NOMO-1 (cell line): Measurements from ENCODE around the gene OBP2A.

Experiments used
- DNase-seq, 2 experiments: peaks; one replicate each; lab custom pipeline; 2025; ENCODE audit not compliant: unreplicated experiment in 2 of 2; lab: John Stamatoyannopoulos, UW

OBP2A gene

DNA sequence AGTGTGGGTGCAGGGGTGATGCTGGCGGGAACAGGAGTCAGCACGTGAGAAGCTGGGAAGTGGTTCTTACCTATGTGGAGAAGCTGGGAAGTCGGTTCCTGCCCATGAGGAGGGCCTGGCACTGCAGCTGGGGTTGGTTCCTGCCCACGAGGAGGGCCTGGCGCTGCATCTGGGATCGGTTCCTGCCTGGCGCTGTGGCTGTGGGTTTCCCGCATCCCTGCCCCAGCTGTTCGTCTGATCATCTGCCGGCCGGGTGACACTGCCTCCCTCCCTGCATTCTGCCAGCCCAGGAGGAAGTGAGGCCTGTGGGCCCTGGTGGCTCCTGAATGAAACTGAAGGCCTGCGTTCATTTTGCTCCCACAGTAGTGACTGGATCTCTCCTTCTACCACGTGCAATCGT, 5.1 kb downstream of the OBP2A start:
- DNase-seq, result no peak

DNA sequence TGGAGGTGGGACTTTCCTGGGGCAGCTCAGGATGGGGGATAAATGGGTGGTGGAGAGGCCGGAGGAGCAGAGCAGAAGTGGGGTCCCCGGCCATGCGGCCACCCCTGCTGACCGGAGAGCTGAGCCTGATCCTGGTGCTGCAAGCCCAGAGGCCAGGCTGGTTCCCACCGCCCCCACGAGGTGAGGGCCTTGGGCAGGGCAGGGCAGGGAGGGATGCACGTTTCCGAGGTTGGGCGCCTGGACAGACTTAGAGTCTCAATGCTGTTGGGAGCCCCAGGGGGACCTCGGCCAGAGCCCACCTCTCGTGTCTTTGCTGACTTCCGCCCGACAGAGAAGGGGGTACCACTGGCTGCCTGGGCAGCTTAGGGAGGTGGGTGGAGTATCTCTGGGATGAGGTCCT, 5.5 kb downstream of the OBP2A start:
- no peak for DNase-seq

DNA sequence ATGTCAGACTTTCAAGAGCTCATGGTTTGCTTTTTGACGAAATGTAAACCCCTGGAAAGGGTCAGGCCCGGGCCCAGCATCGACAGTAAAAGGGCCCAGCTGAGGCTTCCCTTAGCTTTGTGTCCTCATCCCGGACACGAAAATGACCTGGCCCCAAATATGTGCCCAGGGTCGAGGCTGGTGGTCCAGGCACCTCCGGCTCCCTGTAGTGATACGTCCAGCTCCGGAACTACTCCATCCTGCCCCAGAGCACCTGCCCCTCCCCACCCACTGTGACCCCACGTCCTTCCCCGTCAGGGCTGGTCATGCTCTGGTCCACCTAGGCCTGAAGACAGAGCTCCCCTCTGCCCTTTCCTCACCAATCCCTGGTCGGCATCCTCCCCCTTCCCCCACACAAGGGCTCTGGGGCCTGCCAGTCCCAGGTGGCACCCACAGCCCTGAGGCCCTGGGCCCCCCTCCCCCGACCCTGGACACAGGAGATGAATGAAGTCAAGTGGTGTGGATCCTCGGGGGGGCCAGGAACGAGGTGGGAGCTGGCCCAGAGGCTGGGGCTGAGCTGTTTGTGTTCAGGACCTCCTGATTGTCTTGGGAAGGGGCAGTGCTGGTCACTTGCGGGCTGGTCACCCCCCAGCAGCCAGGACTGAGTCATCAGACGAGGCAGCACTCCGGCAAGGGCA, 6.2 kb downstream of the OBP2A start:
- no peak for DNase-seq

DNA sequence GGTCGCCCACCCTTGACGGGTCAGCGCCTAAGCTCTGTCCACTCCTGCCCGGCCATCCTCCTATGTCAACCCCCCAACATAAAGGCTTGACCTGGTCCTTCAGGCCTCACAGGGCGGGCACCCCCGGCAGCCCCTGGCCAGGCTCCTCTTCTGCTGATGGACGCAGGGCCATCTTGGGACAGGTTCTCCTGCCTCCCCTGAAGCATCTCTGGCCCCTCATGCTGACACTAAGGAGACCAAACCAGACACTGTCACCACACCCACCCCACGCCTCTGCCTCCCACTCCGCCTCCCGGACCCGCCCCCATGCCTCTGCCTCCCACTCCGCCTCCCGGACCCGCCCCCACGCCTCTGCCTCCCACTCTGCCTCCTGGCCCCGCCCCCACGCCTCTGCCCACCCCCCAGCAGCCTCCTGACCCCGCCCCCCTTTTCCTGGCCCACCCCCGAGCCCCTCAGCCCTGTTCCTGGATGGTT, 6.8 kb downstream of the OBP2A start:
- DNase-seq, result no peak

DNA sequence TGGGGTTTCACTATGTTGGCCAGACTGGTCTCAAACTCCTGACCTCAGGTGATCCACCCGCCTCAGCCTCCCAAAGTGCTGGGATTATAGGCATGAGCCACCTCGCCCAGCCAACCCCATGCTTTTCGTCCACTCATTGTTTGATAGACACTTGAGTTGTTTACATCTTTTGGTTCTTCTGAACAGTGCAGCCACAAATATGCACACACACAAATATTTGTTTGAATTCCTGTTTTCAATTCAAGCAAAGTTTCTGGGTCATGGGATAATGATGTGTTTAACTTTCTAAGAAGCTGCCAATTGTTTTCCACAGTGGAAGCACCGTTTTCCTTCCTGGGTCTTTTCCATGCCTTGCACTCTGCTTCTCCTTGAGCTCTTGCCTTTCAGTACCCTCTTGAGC, 8.8 kb downstream of the OBP2A start:
- no peak for DNase-seq

DNA sequence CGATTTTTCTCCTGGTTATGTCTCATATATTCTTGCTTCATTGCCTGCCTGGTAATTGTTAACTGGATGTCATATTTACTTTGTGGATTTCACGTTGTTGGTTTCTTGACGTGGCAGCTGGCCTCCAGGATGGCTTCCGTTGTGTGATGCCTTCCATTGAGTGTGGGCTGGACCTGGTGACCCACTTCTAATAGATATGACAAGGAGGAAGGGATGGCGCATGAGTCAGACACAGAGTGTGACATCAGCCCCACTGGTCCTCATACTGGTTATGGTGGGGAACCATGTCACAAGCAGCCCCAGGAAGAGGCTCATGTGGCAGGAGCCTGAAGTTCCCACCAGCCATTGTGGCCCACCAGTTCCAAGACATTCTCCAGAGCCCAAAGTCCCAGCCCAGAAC, 9.3 kb downstream of the OBP2A start:
- no peak for DNase-seq

DNA sequence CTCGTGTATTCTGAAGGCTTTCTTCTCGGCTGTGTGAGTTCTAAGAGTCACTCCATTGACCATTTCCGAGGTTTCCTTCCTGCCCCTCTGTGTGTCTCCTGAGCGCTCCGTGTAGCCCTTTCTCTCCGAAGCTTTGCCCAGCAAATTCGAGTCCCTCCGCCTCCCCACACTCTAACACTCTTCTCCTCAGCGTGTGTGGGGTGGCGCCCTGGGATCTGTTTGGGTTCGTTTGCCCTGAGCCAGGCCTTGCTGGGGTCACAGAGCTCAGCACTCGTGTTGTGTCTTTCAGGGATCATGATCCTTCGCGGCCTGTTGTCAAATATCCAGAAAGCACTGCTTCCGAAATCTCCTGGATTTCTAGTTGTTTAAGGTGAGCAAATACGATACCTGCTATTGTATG, 10.0 kb downstream of the OBP2A start:
- DNase-seq, result no peak

DNA sequence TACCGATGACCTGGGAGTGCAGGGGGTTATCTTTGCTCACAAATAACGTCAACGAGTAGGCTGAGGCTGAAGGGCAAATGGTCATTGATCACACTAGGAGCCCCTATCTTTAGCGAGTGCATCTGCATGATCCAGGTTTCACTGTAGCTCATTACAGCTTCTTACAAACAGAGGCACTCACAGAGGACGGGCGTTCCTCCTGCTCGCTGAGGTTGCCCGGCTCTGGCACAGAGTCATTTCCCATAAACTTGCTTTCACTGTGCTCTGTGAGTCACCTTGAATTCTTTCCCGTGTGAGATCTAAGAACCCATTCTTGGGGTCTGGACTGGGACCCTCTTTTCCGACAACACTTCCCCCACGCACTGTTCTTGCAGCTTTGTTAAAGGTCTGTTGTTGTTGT, 13.7 kb downstream of the OBP2A start:
- no peak for DNase-seq

DNA sequence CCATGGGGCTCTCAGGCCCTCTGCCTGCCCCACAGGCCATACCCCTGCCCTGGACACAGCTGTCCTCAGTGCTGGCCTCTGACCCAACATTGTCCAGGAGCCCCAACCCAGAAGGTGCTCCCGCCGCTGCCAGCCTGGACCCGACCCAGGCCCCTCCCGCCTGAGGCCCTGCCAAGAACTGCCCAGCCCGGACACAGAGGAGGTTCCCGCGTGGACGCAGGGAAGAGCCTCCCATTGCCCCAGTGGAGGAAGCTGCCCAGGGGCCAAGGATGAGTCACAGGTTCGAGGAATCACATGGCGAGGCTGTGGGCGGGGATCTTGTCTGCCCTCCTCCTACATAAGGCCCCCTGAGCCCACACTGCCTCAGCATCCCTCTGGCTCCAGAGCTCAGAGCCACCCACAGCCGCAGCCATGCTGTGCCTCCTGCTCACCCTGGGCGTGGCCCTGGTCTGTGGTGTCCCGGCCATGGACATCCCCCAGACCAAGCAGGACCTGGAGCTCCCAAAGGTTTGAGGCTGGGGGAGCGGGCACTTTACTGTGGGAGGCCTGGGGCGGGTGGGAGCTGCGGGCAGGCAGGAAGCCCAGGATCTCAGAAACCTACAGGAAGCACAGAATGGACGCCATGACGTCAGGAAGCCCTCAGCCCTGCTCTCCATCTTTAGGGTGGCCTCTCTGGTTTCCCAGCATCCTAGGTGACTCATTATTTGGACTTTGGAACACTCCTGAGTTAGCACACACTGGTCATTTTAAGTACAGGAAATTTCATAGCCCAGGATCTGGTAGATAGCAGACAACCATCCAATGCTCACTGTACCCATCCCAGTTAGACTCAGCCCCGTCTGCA, 15.7 kb downstream of the OBP2A start, which contains the start of gene PAEP:
Gene PAEP, plus strand, starts transcription at position 366 of the 844 bp plus-strand sequence.
- DNase-seq, result no peak

DNA sequence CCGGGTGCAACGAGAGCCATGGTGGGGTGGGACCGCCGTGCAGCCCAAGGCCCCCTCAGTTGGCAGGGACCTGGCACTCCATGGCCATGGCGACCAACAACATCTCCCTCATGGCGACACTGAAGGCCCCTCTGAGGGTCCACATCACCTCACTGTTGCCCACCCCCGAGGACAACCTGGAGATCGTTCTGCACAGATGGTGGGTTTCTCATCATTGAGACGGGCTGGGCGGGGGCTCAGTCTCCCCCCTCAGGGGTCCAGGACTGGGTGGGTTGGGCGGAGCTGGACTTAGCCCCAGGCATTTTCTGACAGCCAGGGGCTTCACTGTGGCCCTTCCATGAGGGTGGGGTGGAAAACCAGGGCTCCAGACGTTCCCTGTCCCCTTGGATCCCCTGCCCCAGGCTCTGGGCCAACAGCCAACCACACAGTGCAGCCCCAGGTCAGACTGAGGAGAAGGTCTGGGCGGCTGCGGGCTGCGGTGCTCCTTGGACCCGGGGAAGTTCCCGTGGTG, 16.4 kb downstream of the OBP2A start:
- DNase-seq, result no peak

DNA sequence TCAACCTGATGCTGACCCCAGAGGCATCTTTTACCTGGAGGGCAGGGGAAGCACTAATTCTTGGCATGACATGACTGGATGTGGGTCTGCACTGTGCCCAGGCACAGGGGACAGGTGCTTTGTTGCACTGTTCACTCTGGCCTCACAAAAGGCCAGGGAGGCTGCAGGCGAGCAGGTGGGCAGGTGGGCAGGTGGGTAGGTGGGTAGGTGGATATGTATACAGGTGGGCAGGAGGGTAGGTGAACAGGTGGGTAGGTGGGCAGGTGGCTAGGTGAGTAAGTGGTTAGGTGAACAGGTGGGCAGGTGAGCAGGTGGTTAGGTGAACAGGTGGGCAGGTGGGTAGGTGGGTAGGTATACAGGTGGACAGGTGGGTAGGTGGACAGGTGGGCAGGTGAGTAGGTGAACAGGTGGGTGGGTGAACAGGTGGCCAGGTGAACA, 17.1 kb downstream of the OBP2A start:
- no peak for DNase-seq

DNA sequence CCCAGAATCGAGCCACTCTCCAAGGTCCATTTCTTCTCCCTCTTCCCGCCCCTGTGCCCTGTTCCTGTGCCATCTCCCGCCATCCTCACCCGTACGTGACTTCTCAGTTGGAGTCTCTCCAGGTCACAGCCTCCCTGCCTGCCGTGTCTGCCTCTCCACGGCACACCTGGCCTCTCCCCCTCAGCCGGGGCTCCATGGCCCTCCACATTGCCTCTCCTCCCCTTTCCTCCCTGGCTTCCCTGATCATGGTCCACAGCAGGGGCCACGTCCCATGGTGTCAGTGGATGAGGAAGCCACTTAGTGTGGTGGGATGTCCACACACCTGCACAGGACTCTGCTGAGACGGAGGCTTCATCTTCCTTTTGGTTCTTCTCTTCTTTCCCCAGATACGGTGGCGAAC, 17.9 kb downstream of the OBP2A start:
- DNase-seq, result no peak

DNA sequence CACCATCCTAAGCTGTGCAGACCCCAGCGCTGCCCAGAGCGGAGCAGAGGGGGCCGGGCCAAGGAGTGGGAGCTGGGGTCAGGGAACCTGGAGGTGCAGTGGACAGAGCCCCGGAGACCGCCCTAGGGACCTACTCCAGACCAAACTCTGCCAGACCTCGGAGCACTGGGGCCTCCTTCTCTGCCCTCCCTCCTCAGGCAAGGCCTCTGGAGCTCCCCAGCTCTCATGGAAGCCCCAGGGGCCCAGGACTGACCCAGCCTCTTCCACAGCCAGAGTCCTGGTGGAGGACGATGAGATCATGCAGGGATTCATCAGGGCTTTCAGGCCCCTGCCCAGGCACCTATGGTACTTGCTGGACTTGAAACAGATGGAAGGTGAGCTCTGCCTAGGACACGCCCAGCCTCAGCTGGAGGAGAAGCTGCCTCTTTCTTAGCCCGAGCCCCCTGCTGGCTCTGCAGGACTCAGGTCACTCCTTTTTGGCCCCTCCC, 19.3 kb downstream of the OBP2A start:
- DNase-seq, result no peak

DNA sequence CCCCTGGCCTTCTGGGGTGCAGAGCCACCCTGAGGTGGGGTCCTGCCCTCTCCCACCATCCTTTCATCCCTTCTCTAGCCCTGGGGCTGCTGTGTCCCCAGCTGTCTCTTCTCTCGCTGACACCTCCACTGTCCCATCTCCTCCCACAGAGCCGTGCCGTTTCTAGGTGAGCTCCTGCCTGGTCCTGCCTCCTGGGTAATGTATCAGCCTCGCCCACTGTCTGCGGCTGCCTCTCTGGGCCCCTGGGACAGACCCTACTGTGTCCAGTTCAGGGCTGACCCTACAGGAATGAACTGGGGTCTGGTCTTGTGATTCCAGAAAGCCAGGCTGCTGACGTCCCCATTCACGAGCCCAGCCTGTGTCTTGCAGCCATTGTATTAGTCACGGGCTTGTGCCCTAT, 19.7 kb downstream of the OBP2A start:
- no peak for DNase-seq

DNA sequence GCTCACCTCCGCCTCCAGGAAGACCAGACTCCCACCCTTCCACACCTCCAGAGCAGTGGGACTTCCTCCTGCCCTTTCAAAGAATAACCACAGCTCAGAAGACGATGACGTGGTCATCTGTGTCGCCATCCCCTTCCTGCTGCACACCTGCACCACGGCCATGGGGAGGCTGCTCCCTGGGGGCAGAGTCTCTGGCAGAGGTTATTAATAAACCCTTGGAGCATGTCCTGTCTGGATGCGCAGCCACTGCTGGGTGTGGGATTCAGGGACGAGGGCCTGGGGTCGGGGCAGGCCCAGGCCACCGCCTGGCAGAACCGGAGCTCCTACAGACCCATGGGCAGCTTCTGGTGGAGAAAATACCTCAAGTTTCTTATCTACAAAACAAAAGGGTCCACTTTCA, 20.6 kb downstream of the OBP2A start:
- no peak for DNase-seq

DNA sequence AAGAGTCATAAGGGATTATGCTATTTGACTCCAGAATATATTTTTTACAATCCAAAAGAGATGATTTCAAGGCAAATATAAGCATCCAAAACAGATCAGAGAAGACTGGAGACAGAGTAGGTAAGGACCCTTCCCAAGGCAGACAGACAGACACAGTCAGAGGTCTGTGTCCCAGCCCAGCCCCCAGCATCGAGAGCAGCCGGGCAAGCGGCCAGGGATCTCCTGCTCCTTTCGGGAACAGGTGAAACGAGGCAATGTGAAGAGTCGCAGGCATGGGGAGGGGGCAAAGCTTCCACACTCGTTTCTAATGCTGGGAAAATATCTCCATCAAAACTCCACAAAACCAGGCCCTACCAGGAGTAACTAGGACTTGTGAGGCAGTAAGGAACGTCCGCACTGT, 21.4 kb downstream of the OBP2A start:
- no peak for DNase-seq

DNA sequence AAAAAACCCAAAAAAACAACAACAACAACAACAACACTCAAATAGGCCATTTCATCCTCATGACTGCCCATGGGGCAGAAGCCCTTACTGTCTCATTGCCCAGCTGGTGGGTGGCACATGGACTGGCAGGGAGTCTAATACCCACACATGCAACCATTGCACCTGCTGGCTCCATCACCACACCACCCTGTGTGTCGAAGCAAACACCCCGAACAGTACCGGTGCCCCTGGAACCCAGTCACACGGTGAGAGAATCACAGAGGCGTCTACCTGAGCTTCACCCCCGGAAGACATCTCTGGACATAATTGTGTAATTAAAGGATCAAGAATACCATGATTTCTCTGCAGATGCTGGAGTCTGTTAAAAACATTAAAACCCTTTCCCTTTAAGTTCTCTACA, 22.1 kb downstream of the OBP2A start:
- no peak for DNase-seq

DNA sequence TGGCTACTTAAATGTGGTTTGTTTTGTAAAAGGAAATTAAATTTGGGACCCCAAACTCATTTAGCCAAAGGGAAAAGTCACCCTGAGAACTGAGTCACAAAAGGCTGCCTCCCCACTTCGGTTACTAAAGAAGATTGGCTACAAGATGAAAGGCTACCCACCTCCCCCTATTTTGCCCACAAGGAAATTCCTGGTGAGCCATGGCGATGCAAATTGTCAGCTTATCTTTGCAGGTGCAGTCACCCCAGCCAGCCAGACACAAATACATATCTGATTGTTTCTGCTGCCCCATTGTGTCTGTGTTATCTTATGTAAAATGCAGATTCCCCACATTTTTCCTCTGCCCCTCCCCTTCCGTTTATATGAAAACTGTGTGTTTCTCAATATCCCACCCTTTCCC, 24.5 kb downstream of the OBP2A start:
- DNase-seq, result no peak

DNA sequence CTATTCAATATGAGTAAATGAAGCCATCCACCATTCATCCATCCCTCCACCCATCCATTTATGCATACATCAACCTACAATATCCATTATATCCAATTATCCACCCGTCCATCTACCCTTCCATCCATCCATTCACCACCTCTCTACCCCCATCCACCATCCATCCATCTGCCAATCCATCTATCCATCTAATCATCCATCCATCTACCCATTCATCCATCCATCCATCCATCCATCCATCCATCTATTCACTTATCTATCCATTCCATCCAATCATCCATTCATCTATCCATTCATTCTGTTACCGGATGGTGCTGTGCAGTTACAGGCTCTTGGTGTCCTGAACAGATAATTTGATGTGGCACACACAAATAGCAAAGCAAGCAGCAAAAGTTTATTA, 26.3 kb downstream of the OBP2A start:
- no peak for DNase-seq

DNA sequence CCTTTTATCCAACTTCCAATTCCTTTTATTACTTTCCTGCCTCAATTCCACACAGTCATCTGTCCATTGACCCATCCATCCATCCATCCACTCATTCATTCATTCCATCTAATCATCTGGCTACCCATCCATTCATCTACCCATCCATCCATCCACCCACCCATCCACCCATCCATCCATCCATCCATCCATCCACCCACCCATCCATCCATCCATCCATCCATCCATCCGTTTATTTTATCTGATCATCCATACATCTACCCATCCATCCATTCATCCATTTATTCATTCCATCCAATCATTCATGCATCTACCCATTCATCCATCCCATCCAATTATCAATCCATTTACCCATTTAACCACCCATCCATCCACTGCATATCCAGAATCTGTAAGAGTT, 27.2 kb downstream of the OBP2A start:
- DNase-seq, result no peak

DNA sequence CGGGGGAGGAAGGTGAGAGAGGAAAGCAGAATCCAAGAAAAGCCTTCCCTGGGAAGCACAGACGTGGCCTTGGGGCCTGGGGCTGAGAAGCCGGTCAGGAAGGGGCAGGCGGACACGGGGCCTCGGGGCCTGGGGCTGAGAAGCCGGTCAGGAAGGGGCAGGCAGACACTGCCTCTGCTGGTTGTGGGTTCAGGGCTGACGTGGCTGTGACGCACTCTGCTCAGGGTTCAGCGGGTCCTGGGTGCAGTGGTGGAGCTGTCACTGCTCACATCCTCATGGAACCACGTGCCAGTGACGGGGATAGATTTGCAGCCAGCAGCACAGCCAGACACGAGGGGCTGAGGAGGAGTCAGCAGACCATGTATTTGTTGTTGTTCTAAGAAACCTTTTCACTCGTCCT, 28.4 kb downstream of the OBP2A start:
- DNase-seq, result no peak

DNA sequence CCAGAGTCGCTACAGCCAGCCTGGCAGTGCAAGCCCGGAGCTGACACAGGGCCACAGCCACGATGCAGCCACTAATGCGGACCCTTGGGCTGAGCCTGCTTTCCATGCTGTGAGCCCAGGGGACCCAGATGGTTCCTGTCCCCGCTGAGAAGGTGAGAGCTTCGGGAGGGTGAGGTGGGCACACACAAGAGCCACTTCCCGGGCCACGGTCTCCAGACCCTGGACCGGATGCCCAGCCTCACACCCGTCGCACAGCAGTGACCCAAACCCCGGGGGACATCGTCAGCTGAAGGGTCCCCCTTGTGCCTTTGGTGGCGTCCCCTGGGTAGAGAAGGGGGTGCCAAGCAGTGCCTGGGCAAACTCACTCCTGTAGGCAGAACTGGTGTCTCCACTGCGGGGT, 29.0 kb downstream of the OBP2A start:
- DNase-seq, result no peak
